ENCODE measurements around the gene MEIS3.

MEIS3 gene

GRCh38 chr19:47419030-47419783 is at the start of gene MEIS3 (continued):
- TF ChIP-seq ZNF76 (tag by site-specific recombination; IDR thresholded peaks at IDR 0.05; ENCODE audit: borderline replicate concordance, low read depth) (no peak; the same call in 1 of the 2 replicates), ZNF558 (tag by site-specific recombination; IDR thresholded peaks at IDR 0.05) (no peak), ZBTB48 (tag by site-specific recombination; IDR thresholded peaks at IDR 0.05) (0 out of 2 replicates have a peak, but pooled peaks have one; percentile 29), ZNF660 (tag by site-specific recombination; IDR thresholded peaks at IDR 0.05) (no peak), PATZ1 (tag by site-specific recombination; IDR thresholded peaks at IDR 0.05) (peak; percentile 29; the same call in 1 of the 2 replicates), ZNF366 (tag by site-specific recombination; conservative IDR thresholded peaks at IDR 0.05) (no peak; the same call in 1 of the 2 replicates)

DNA sequence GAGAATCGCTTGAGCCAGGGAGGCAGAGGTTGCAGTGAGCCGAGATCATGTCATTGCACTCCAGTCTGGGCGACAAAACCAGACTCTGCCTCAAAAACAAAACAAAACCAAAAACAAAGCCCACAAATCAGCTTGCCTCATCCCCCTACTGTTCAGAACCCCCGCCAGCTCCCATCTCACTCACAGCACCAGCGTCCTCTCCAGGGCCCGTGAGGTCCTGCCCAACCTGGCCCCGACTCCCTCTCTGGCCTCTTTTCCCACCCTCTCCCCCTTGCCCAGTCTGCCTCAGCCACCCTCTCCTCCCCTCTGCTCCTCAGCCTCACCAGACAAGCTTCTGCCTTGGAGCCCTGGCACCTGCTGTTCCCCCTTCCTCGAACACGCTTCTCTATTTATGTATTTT is 48.6 kb upstream of the MEIS3 start:
- POLR2A ChIA-PET = interaction anchor here (0.6 to 0.8 kb wide), 2 partner anchors 57 to 1154 kb away, joined by 6 to 8 read pairs; no protein-coding TSS in a partner anchor
- H3K9me3 ChIP-seq (ENCODE audit: control insufficient read depth, insufficient read depth, low read depth, low read length) = no peaks in the 10 kb centered on the region
- TF ChIP-seq ZBTB7A (tag by site-specific recombination; IDR thresholded peaks at IDR 0.05; ENCODE audit: low read depth) = no peak
- TF ChIP-seq SALL2 (tag by site-specific recombination; IDR thresholded peaks at IDR 0.05; ENCODE audit: borderline replicate concordance) = no peak
- TF ChIP-seq, protein P1, sequence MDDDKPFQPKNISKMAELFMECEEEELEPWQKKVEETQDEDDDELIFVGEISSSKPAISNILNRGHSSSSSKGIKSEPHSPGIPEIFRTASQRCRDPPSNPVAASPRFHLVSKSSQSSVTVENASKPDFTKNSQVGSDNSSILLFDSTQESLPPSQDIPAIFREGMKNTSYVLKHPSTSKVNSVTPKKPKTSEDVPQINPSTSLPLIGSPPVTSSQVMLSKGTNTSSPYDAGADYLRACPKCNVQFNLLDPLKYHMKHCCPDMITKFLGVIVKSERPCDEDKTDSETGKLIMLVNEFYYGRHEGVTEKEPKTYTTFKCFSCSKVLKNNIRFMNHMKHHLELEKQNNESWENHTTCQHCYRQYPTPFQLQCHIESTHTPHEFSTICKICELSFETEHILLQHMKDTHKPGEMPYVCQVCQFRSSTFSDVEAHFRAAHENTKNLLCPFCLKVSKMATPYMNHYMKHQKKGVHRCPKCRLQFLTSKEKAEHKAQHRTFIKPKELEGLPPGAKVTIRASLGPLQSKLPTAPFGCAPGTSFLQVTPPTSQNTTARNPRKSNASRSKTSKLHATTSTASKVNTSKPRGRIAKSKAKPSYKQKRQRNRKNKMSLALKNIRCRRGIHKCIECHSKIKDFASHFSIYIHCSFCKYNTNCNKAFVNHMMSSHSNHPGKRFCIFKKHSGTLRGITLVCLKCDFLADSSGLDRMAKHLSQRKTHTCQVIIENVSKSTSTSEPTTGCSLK (tag by site-specific recombination; IDR thresholded peaks at IDR 0.05) = no peak
- TF ChIP-seq, protein P2, sequence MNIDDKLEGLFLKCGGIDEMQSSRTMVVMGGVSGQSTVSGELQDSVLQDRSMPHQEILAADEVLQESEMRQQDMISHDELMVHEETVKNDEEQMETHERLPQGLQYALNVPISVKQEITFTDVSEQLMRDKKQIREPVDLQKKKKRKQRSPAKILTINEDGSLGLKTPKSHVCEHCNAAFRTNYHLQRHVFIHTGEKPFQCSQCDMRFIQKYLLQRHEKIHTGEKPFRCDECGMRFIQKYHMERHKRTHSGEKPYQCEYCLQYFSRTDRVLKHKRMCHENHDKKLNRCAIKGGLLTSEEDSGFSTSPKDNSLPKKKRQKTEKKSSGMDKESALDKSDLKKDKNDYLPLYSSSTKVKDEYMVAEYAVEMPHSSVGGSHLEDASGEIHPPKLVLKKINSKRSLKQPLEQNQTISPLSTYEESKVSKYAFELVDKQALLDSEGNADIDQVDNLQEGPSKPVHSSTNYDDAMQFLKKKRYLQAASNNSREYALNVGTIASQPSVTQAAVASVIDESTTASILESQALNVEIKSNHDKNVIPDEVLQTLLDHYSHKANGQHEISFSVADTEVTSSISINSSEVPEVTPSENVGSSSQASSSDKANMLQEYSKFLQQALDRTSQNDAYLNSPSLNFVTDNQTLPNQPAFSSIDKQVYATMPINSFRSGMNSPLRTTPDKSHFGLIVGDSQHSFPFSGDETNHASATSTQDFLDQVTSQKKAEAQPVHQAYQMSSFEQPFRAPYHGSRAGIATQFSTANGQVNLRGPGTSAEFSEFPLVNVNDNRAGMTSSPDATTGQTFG (tag by site-specific recombination; IDR thresholded peaks at IDR 0.05; ENCODE audit: borderline replicate concordance) = no peak
- no peak for TF ChIP-seq ZNF433 (tag by site-specific recombination; IDR thresholded peaks at IDR 0.05; ENCODE audit: low read depth)
- TF ChIP-seq KLF9 (tag by site-specific recombination; IDR thresholded peaks at IDR 0.05; ENCODE audit: low read depth) = no peak
- TF ChIP-seq, protein P3, sequence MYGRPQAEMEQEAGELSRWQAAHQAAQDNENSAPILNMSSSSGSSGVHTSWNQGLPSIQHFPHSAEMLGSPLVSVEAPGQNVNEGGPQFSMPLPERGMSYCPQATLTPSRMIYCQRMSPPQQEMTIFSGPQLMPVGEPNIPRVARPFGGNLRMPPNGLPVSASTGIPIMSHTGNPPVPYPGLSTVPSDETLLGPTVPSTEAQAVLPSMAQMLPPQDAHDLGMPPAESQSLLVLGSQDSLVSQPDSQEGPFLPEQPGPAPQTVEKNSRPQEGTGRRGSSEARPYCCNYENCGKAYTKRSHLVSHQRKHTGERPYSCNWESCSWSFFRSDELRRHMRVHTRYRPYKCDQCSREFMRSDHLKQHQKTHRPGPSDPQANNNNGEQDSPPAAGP (tag by site-specific recombination; IDR thresholded peaks at IDR 0.05) = no peak
- TF ChIP-seq ZNF664 (tag by site-specific recombination; IDR thresholded peaks at IDR 0.05) = no peak
- no peak for TF ChIP-seq RBAK (tag by site-specific recombination; IDR thresholded peaks at IDR 0.05)
- TF ChIP-seq ZNF548 (tag by site-specific recombination; IDR thresholded peaks at IDR 0.05) = no peak
- TF ChIP-seq ZNF311 (tag by site-specific recombination; IDR thresholded peaks at IDR 0.05; ENCODE audit: borderline replicate concordance) = no peak
- TF ChIP-seq ZNF830 (tag by site-specific recombination; IDR thresholded peaks at IDR 0.05; ENCODE audit: low read depth) = no peak
- no peak for TF ChIP-seq ZNF670 (tag by site-specific recombination; IDR thresholded peaks at IDR 0.05; ENCODE audit: low read depth)
- CTCF ChIA-PET = interaction anchor here (0.6 to 1.4 kb wide), 4 partner anchors 16 to 337 kb away, joined by 3 to 6 read pairs (median 4); partner anchors contain the start of gene KPTN
- no peaks in the 10 kb centered on the region for H3K4me1 ChIP-seq (ENCODE audit: control insufficient read depth, insufficient read depth, low read length)
- H3K36me3 ChIP-seq (ENCODE audit: control insufficient read depth in 2 of 2, insufficient read depth in 1 of 2, low read length in 2 of 2) = no peaks in the 10 kb centered on the region
- H3K4me3 ChIP-seq (ENCODE audit: low read depth, low read length) = no peak overlapping the region
- H3K27ac ChIP-seq (ENCODE audit: extremely low read depth, low read depth, low read length) = no peak overlapping the region

Data from HEK293 (cell line).